Measurements from ENCODE around the gene MSRB3.
"Not testable (repeated sequence)": the region's sequence is repeated elsewhere in the genome, so short reads cannot be mapped to it uniquely, and the experiment has no call there.

The MSRB3 gene

DNA sequence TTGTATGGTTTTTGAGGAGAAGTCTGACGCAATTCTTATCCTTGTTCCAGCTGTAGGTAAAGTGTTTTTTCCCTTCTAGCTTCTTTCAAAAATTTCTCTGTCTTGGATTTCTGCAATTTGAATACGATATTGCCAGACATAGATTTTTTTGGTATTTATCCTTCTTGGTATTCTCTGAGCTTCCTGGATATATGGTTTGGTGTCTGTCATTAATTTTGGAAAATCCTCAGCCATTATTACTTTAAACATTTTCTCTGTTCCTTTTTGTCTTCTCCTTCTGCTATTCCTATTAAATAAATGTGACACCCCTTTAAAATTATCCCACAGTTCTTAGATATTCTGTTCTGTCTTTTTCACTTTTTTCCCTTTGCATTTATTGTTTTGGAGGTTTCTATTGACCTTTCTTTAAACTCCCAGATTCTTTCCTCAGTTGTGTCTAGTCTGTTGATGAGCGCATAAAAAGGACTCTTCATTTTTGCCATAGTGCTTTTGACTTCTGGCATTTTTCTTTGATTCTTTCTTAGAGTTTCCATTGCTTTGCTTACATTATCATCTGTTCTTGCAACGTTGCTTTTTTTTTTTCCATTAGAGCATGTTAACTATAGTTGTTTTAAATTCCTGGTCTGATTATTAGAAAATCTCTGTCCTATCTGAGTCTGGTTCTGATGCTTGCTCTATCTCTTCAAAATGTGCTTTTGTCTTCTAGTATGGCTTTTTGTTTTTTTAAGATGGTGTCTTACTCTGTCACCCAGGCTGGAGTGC lies 129.1 kb downstream of the MSRB3 start:
- no peak for DNase-seq

DNA sequence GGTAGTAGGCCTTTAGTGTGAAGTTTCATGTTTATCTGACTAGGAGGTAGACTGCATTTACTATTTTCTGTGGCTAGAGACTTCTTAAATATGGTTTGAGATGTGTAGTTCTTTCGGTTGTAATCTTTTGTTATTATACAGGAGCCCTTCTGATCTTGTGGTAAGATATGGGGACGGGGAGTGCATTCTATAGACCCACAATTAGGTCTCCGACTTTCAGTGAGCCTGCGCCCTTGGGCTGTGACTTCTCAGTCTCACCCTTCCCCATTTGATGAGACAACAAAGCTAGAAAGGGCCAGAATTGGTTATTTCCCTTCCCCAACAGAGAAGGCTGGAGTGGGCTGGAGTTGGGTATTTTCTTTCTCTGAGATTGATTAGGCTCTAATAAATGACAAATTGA lies 130.0 kb downstream of the MSRB3 start:
- DNase-seq = no peak

DNA sequence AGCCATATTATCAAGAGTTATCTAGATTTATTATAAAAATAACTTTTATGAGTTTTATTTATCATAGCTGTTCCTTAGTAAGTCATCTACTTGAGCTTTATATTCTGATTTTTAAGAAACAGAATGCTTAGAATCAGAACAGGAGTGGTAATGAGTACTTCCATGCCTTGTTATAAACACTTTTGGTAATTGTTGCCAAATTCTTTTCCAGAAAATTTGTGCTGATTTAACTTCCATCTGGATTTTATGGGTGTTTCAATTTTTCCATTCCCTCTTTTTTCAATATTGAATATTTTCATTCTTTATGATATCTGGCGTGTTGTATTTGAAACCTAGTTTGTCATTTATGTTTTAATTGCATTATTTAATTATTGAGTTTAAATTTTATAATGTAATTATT lies 131.2 kb downstream of the MSRB3 start:
- no peak for DNase-seq

DNA sequence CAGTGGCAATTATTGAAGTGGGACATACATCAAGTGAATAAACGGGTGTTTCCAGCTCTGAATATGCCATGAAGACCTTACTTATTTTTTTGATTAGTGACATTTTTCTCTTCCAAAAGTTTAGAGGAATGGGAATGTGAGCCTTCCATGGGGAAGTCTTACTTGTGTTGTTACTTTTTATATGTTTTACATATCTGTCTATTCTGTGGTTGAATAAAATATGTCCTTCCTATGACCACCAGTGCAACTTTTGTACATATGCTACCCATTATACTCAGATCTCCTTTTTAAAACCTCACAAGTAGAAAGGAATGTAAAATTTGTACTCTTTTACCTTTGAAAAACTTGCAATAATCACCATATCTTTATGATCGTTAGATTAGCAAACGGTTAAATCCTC lies 132.7 kb downstream of the MSRB3 start:
- no peak for DNase-seq

DNA sequence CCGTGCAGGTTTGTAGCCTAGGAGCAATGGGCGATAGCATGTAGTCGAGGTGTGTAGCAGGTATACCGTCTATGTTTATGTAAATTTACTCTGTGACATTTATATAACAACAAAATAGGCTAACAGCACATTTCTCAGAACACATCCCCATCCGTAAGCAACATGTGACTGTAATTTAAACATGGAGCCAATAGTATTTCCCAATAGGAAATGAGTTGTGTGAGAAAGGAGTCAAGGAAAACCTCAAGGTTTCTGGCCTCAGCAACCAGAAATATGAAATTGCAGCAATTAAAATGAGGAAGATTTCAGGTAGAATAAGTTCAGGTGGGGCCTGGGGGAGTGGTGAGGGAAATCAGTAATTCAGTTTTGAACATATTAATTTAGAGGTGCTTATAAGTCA lies 136.0 kb downstream of the MSRB3 start:
- no peak for DNase-seq

DNA sequence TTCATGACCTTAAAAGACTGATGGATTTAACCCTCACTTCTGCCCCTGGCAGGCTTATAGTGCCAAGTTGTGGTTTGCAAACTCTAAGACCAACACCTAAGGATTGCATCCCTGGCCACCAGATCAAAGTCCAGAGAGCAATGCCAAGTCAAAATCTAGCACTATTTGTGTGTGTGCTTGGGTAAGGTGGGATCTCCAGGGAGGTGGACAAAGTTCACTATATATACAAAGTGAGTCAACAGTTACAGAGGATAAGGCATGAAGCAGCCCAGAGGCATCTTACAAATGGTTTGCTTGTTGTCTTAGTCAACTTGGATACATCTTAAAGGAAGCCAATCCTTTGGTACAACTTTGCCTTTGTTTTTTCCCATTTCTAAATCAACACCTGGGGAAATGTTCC lies 137.3 kb downstream of the MSRB3 start:
- DNase-seq = no peak

DNA sequence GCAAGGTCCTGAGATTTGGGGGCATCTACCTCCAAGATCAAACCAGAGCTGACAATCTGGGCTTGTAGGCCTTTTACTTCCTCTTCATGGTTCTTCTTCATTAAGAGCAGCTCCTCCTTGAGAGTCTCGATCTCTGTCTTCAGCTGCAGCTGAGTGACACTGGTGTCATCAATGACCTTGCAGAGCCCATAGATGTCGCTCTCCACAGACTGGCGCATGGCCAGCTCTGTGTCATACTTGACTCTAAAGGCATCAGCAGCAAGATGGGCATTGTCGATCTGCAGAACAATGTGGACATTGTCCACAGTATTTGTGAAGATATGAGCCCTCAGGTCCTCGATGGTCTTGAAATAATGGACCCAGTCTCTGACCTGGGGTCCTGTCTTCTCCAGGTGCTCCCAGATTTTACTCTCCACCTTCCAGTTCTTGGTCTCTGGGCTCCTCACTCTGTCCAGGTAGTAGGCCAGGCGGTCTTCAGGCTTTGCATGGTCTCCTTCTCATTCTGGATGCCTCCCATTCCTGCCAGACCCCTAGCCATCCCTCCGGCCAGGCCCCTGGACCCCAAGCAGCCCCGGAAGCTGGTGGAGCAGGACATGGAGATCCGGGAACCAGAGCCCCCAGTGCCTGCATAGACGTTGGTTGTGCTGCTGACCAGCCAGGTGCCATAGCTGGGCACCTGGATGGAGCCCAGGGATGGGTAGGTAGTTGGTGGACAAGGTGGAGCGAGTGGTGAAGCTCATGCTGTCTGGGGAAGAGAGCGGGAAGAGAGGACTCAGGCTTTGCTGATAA lies 141.0 kb downstream of the MSRB3 start:
- DNase-seq = no peak

DNA sequence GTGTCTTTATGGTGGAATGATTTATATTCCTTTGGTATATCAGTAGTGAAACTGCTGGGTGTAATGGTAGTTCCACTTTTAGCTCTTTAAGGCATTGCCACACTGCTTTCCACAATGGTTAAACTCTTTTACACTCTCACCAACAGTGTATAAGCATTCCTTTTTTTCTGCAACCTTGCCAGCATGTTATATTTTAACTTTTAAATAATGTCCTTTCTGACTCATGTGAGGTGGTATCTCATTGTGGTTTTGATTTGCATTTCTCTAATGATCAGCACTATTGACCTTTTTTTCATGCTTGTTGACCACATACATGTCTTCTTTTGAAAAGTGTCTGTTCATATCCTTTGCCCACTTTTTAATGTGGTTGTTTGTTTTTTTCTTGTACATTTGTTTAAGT lies 142.5 kb downstream of the MSRB3 start:
- no peak for DNase-seq

DNA sequence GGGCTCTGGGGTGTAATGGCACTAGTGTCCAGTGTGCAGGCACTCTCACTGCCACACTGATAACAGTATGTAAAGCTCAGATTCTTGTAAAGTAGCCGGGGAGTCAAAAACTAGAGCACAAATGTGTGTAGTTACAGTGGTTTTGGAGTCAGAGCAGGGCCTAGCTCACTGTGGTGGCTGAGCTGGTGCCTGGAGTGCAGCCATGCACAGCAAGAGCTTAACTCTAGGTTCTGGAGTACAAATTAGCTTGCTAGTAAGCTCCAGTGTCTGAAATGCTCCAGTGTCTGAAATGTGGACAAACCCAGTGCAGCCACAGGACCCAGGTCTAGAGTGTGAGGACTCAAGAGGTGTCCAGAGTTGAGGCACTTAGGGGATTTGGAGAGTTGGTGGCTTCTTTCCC lies 149.2 kb downstream of the MSRB3 start:
- no peak for DNase-seq

DNA sequence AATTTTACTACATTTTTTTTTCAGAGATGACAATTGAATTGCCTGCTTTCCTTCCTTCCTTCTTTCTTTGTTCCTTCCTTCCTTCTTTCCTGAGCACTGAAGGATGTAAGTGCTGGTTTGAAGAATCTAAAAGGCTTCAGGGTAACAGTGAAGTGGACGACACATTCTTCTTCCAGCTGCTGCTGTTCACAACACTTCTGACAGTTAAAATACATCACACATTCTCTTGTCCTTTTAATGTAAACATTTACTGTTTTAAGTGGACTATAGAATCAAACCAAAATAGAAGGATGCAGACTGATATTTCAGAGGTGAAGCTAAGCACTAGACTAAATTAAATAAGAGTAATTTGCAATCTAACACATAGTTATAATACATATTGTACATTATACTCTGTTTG lies 151.5 kb downstream of the MSRB3 start:
- no peak for DNase-seq

DNA sequence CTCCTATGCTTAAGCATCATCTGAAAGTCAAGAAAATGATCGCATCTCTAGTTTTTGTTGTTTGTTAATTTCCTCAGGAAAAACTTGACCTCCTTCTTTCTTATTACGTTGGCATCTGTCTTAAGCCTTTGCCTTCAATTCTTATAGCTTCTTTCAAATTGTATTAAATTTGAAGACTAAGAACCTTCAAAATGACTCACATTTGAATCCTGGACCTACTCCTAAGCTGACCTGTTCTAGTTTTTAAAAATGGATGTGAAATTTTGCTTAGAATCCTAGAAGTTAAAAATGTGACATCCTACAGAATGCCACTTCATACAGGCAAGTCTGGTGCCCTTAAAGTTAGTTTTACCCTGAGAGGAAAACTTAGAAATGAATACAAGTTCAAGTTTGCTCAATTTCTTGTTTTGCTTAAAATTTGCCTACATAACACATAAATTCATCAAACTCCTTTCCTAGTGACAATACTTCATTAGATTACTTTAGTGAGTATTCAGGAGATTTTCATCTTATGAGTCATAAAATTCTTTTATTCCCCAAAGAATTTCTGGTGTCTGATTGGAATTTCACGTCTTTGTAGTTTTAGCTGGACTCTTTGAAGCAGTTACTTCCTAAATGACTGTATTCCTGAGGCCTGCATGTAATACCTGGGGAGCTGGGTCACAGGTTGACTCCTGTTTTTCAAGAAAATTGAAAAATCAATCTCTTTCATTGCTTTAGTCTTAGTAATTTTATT lies 152.3 kb downstream of the MSRB3 start:
- DNase-seq = no peak

DNA sequence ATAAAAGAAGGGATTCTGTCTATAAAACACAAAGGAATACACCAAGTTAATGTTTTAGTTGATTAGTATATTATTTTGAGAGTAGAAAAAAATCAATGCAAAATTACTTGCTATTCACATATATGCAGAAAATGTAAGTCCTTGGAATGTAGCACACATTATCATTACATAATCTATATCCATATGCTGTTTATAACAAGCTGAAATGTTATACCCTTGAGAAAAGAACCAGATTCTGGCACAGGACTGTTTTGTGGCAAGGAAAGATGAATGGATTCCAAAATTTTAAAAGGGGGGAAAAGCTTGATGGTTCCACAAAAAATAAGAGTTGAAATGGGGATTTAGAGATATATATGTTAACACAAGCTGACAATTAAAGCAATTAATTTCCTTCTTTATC lies 153.6 kb downstream of the MSRB3 start:
- DNase-seq = no peak

DNA sequence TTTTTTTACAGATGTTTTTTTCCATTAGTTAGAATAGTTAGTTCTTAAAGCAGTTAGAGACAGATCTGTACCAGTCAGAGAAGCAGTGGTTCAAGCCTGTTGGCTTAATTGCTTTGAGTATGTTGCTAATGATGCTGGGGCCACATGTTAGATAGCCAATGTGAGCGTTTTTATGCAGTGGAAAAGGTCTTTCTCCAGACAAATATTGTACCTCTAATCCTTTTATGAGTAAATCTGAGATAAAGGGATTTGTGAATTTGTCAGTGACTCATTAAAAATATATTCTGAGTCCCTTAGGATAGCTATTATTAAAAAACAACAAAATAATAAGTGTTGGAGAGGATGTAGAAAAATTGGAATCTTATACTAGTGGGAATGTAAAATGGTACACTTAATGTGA lies 154.2 kb downstream of the MSRB3 start:
- no peak for DNase-seq

DNA sequence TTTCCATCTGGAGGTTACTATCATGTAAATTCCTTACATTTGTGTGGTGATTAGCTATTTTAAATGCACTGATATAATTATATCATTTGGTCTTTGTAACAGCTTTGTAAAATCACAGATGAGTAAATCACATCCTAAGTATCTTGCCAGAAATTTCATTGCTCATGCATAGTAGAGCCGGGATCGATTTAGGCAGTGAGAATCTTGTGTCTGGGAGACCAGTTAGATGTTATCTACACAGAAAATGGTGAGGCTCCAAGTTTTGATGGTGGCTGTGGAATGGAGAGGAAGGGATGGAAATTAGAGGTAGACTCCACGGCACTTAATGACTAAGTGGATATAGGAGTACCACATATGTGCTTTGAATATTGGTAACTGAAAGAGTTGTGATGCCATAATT lies 156.3 kb downstream of the MSRB3 start:
- no peak for DNase-seq

DNA sequence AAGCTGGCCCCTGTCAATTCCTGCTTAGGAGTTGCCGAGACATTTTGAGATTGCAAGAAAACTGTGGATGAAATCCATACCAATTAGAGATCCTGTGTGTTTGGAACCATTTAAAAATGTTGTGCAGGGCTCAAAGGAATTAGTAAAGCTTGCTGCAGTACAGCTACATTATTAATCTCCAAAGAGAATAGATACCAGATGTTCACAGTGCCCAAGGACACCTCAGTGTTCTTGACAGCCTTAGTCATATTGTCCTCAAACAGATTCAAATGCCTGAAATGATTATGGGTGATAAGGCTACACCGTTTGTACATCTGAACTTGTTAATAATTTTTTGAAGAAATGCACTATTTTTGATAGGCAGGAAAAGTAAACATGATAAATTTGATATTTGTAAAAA lies 164.6 kb downstream of the MSRB3 start:
- DNase-seq = no peak

DNA sequence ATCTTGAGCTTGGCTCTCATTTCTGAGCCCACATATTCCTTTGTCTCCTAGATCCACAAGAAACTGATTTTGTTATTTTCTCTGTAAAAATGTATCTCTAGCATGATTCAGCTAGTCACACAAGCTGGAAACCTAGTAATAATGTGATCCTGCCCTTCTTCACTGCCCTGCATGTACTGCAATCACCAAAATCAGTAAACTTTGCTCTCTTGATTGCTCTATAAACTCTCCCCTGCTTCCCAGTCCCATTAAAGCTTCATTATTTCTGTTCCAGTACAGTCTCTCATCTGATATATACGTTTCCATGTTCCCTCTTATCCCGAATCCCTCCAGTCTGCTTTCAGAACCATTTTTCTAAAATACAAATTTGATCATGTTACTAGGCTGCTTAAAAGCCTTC lies 166.5 kb downstream of the MSRB3 start:
- no peak for DNase-seq

DNA sequence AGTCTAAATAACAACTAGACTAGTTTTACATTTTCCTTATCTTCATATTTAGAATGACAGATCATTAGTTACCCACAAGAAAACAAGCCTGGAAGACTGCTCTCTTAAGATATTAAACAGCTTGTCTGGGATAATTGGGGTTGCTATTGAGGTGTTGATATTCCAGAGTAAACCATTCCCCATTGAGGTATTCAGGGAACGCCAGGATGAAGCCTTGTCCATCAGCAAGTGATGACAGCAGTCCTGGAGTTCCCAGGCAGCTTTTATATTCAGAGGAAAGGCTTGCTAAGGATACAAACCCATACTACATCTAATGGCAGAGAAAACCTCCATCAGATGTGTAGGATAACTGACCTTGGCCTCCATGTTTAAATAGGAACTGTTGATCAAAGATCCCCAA lies 168.4 kb downstream of the MSRB3 start:
- no peak for DNase-seq

DNA sequence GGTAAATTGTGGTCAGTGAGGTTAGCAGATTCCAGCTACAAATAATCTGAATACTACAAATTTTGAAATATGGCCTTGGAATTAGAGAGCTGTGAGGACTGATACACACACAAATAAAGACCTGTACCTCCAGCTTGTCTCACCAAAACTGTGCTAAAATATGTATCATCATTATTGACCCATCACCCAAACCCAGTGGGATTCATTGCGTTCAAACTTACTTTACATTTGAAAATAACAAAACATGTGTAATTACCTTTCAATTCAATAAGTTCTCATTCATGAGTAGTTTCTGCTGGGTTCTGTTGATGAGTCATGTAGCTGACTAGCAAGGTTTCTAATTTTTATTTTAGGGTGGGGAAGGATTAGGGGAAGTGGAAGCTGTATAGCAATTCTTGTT lies 170.9 kb downstream of the MSRB3 start:
- no peak for DNase-seq

DNA sequence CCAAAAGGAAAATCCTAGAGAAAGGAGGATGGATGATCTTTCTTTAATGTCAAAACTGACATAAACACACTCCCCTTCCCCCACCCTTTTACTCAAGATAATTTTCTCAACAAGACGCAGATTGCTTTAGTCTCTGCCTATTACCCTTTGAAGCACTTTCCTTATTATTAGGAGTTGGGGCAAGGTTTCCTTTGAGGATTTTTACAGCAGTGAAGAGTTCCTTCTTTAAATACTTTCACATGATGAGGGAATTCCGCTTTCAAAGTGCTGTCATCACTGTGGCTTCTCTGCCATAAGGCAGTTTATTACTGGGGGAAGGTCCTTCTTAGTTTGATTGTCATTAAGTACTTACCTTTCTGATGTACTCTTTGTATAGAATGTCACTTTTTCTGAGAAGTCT lies 172.1 kb downstream of the MSRB3 start:
- DNase-seq = no peak

DNA sequence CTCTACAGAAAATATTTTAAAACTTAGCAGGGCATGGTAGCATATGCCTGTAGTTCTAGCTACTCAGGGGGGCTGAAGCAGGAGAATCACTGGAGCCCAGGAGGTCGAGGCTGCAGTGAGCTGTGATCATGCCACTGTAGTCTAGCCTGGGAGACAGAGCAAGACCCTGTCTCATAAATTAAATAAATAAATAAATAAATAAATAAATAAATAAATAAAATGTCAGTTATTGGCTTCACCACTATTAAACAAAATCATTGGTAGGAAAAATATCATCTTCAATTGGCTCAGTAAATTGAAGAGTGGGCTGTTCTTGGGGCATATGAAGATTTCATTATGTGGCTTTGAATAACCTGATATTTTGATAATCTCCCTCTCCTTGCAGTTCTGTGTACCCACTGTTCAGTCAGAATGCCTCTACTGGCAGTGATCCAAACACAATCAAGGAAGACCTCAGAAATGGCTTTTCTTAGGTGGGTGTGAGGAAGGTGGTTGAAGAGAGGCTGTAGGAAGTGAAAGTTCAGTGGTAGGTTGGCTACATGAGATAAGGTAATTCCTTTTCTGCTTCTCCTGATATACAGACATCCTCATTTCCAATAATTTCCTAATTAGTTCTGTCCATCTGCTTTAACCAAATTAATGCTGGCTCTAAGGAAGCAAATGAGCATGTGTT lies 175.8 kb downstream of the MSRB3 start:
- DNase-seq = no peak

DNA sequence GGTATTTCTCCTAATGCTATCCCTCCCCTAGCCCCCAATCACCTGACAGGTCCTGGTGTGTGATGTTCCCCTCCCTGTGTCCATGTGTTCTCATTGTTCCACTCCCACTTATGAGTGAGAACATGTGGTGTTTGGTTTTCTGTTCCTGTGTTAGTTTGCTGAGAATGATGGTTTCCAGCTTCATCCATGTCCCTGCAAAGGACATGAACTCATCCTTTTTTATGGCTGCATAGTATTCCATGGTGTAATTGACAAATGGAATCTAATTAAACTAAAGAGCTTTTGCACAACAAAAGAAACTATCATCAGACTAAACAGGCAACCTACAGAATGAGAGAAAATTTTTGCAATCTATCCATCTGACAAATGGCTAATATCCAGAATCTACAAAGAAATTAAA lies 178.9 kb downstream of the MSRB3 start:
- DNase-seq = not testable (repeated sequence)

DNA sequence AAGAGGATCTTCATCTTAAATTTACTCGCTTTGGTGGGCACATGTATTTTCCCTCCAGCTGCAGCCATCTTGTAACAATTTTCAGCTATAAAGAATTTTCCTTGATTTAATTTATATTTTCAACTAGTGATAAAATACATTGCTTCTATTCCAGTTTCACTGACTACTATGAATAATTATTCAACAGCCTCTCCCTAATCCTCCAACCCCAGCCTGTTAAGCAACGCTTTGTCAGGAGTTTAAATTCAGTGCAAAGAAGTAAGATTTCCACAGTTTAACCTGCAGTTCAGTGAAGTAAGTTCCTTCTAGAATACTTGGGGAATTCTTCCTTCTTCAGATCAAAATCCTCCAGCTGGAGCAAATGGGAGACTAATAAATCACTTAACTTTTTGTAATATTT lies 180.2 kb downstream of the MSRB3 start:
- no peak for DNase-seq

DNA sequence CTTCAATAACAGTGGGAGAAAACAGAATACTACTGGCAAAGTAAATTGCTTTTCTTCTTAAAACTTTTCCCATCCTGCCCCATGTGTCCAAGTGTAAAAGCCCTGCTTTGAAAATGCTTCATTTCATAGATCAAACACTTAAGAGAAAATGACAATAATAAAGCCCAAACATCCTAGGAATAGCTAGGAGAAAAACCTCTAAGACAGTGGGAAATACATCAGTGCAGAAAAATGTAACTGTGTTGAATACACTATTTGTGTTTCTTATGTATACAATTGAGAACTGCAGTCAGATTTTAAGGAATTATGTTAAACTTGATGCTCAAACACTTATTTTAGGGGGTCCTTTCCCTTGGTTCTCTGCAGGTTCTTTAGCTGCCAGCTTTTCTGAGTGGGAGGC lies 181.1 kb downstream of the MSRB3 start:
- no peak for DNase-seq

Data from stimulated activated CD4-positive, alpha-beta T cell treated with anti-CD3 and anti-CD28 coated beads, Interleukin-4, amount 100 ng/mL, for 24 hours (primary cell).